ENCODE data around the gene BLOC1S1. TPM values are rescaled to one million over a fixed set of nuclear protein-coding genes. Genes with fewer than 3 reads are reported as not detected.

The BLOC1S1 gene
- total RNA-seq, 4 donors from 2014 or later, result 114 to 167 (median 138) TPM

GRCh38 chr12:55704824-55705718 lies 10.8 kb upstream of the BLOC1S1 start:
- TF ChIP-seq POLR2A (IDR thresholded peaks at IDR 0.05) (no peak), CTCF (IDR thresholded peaks at IDR 0.05) (no peak)
- DNase-seq (ENCODE audit: low spot score in 2 of 2), result no peak
- 81 to 83% methylated on average over 9 of the region's 9 CpGs for WGBS, 2 donors
- no peak overlapping the region for H3K4me3 ChIP-seq (ENCODE audit: low read depth, poor library complexity, severe bottlenecking)
- intact Hi-C loops (cut with DNase I; ENCODE audit: low total_unique reads), result no loop called here

- no peak for DNase-seq (ENCODE audit: low spot score in 2 of 2)
- intact Hi-C loops (cut with DNase I; ENCODE audit: low total_unique reads), result no loop called here
- WGBS, 2 donors, result 57 to 67% methylated on average over 5 of the region's 5 CpGs
- TF ChIP-seq POLR2A (IDR thresholded peaks at IDR 0.05) (no peak), CTCF (IDR thresholded peaks at IDR 0.05) (no peak)
- no peak overlapping the region for H3K4me3 ChIP-seq (ENCODE audit: low read depth, poor library complexity, severe bottlenecking)
Measured at GRCh38 chr12:55705782-55706402, 10.0 kb upstream of the BLOC1S1 start.

- intact Hi-C loops (cut with DNase I; ENCODE audit: low total_unique reads), result no loop called here
- peak overlapping the region; percentile 14 for H3K4me3 ChIP-seq (ENCODE audit: low read depth, poor library complexity, severe bottlenecking)
- WGBS, 2 donors, result 74 to 81% methylated on average over 2 of the region's 2 CpGs
- DNase-seq (ENCODE audit: low spot score in 2 of 2), result no peak
- TF ChIP-seq POLR2A (IDR thresholded peaks at IDR 0.05), result no peak
Measured at GRCh38 chr12:55706568-55707218, 9.2 kb upstream of the BLOC1S1 start.

- no peak for TF ChIP-seq CTCF (IDR thresholded peaks at IDR 0.05)
- TF ChIP-seq POLR2A (IDR thresholded peaks at IDR 0.05), result no peak
- no peak for DNase-seq (ENCODE audit: low spot score in 2 of 2)
- intact Hi-C loops (cut with DNase I; ENCODE audit: low total_unique reads), result no loop called here
- H3K4me3 ChIP-seq (ENCODE audit: low read depth, poor library complexity, severe bottlenecking), result peak overlapping the region; percentile 14
- WGBS, 2 donors, result 7 to 17% methylated on average over 22 of the region's 22 CpGs
Measured at GRCh38 chr12:55707219-55707671, 8.6 kb upstream of the BLOC1S1 start.

- peak within 1 kb of the TSS; percentile 32 for H3K4me3 ChIP-seq (ENCODE audit: low read depth, poor library complexity, severe bottlenecking)
- 0 to 1% methylated on average over 31 to 38 of the region's 39 CpGs for WGBS, 2 donors
- intact Hi-C loops (cut with DNase I; ENCODE audit: low total_unique reads), result no loop called here
- DNase-seq (ENCODE audit: low spot score in 2 of 2), result peak in 1 of 2 donors; percentile 94
- TF ChIP-seq CTCF (IDR thresholded peaks at IDR 0.05) (no peak), POLR2A (IDR thresholded peaks at IDR 0.05) (no peak)
Measured at GRCh38 chr12:55707841-55708694, 7.8 kb upstream of the BLOC1S1 start, which contains the start of gene ITGA7. ITGA7 (minus strand) TSS chr12:55707904; CDS start chr12:55707682, 222 bp downstream.
